CD4-positive, alpha-beta T cell treated with Interleukin-12 subunit alpha and Interleukin-12 subunit beta, for 1 hour (primary cell): ENCODE data around the gene TMED3.
"Not testable (repeated sequence)": the region's sequence is repeated elsewhere in the genome, so short reads cannot be mapped to it uniquely, and the experiment has no call there.

Experiments used
- DNase-seq: peaks from one replicate; pipeline ENCODE4 v3.0.0-alpha.2; 2020

Gene TMED3

GRCh38 chr15:79319973-79320372 is 9.1 kb downstream of the TMED3 start:
- DNase-seq = not testable (repeated sequence)

- DNase-seq = no peak
Observed at GRCh38 chr15:79321876-79322275, 11.0 kb downstream of the TMED3 start.

GRCh38 chr15:79322306-79322705 is 11.4 kb downstream of the TMED3 start:
- DNase-seq = no peak

- DNase-seq = no peak
Observed at GRCh38 chr15:79322945-79323344, 12.0 kb downstream of the TMED3 start.

- DNase-seq = no peak
Observed at GRCh38 chr15:79329171-79329611, 18.3 kb downstream of the TMED3 start.

GRCh38 chr15:79332824-79333510 is 22.1 kb downstream of the TMED3 start:
- DNase-seq = no peak

GRCh38 chr15:79337591-79337990 is 26.7 kb downstream of the TMED3 start:
- no peak for DNase-seq

GRCh38 chr15:79339588-79340314 is 28.8 kb downstream of the TMED3 start:
- DNase-seq = peak; percentile 6

- no peak for DNase-seq
Observed at GRCh38 chr15:79340315-79340602, 29.3 kb downstream of the TMED3 start.

- no peak for DNase-seq
Observed at GRCh38 chr15:79341396-79341795, 30.5 kb downstream of the TMED3 start.

GRCh38 chr15:79349525-79349924 is 38.6 kb downstream of the TMED3 start:
- DNase-seq = no peak

GRCh38 chr15:79352206-79352605 is 41.3 kb downstream of the TMED3 start:
- no peak for DNase-seq

GRCh38 chr15:79357566-79357965 is 46.7 kb downstream of the TMED3 start:
- no peak for DNase-seq

- no peak for DNase-seq
Observed at GRCh38 chr15:79358069-79358468, 47.2 kb downstream of the TMED3 start.

GRCh38 chr15:79364571-79365240 is 53.8 kb downstream of the TMED3 start:
- DNase-seq = no peak

GRCh38 chr15:79365765-79366164 is 54.9 kb downstream of the TMED3 start:
- DNase-seq = no peak

- no peak for DNase-seq
Observed at GRCh38 chr15:79366691-79367090, 55.8 kb downstream of the TMED3 start.

- no peak for DNase-seq
Observed at GRCh38 chr15:79370716-79371115, 59.8 kb downstream of the TMED3 start.

GRCh38 chr15:79371591-79371990 is 60.7 kb downstream of the TMED3 start:
- DNase-seq = no peak

- DNase-seq = no peak
Observed at GRCh38 chr15:79372428-79372827, 61.5 kb downstream of the TMED3 start.
